ENCODE results near the gene MFAP2.

The MFAP2 gene

GRCh38 chr1:16977377-16977776 is 3.0 kb downstream of the MFAP2 start:
- Histone ChIP-seq H3K79me2 (ENCODE audit: insufficient read depth, low read depth) (no peaks in the 10 kb centered on the region), H3K4me1 (ENCODE audit: low read depth, poor library complexity, severe bottlenecking) (no peaks in the 10 kb centered on the region), H3K27ac (no peak overlapping the region), H3K27me3 (ENCODE audit: insufficient read depth, low read depth) (no peaks in the 10 kb centered on the region), H2AFZ (ENCODE audit: low read depth) (no peak overlapping the region), H3K4me2 (no peak overlapping the region), H3K36me3 (ENCODE audit: insufficient read depth) (no peaks in the 10 kb centered on the region), H3K4me3 (IDR thresholded peaks at IDR 0.05; ENCODE audit: insufficient read depth, low read depth, low read length) (no peak overlapping the region), H3K9ac (no peak overlapping the region), H4K20me1 (ENCODE audit: insufficient read depth) (no peaks in the 10 kb centered on the region)
- no peak for TF ChIP-seq CTCF (conservative IDR thresholded peaks at IDR 0.05; ENCODE audit: low read depth, low read length)

- Histone ChIP-seq H4K20me1 (ENCODE audit: insufficient read depth) (no peaks in the 10 kb centered on the region), H3K4me2 (no peak overlapping the region), H3K36me3 (ENCODE audit: insufficient read depth) (no peaks in the 10 kb centered on the region), H3K79me2 (ENCODE audit: insufficient read depth, low read depth) (no peaks in the 10 kb centered on the region), H3K9ac (no peak overlapping the region), H3K4me1 (ENCODE audit: low read depth, poor library complexity, severe bottlenecking) (no peaks in the 10 kb centered on the region), H3K27me3 (ENCODE audit: insufficient read depth, low read depth) (no peaks in the 10 kb centered on the region), H2AFZ (ENCODE audit: low read depth) (no peak overlapping the region), H3K27ac (no peak overlapping the region), H3K4me3 (IDR thresholded peaks at IDR 0.05; ENCODE audit: insufficient read depth, low read depth, low read length) (no peak overlapping the region)
- TF ChIP-seq CTCF (conservative IDR thresholded peaks at IDR 0.05; ENCODE audit: low read depth, low read length), result no peak
Measured at GRCh38 chr1:16976966-16977365, 3.5 kb downstream of the MFAP2 start.

GRCh38 chr1:16975838-16976237 is 4.6 kb downstream of the MFAP2 start:
- no peak overlapping the region for H3K4me2 ChIP-seq
- no peak overlapping the region for H3K9ac ChIP-seq
- no peak overlapping the region for H3K4me3 ChIP-seq (IDR thresholded peaks at IDR 0.05; ENCODE audit: insufficient read depth, low read depth, low read length)
- H3K36me3 ChIP-seq (ENCODE audit: insufficient read depth), result no peaks in the 10 kb centered on the region
- no peak overlapping the region for H3K27ac ChIP-seq
- no peak overlapping the region for H2AFZ ChIP-seq (ENCODE audit: low read depth)
- H4K20me1 ChIP-seq (ENCODE audit: insufficient read depth), result no peaks in the 10 kb centered on the region
- H3K27me3 ChIP-seq (ENCODE audit: insufficient read depth, low read depth), result no peaks in the 10 kb centered on the region
- H3K4me1 ChIP-seq (ENCODE audit: low read depth, poor library complexity, severe bottlenecking), result no peaks in the 10 kb centered on the region
- H3K79me2 ChIP-seq (ENCODE audit: insufficient read depth, low read depth), result no peaks in the 10 kb centered on the region
- TF ChIP-seq CTCF (conservative IDR thresholded peaks at IDR 0.05; ENCODE audit: low read depth, low read length), result no peak

GRCh38 chr1:16975211-16975610 is 5.2 kb downstream of the MFAP2 start:
- no peak for TF ChIP-seq CTCF (conservative IDR thresholded peaks at IDR 0.05; ENCODE audit: low read depth, low read length)
- H3K27ac ChIP-seq, result no peak overlapping the region
- H3K4me3 ChIP-seq (IDR thresholded peaks at IDR 0.05; ENCODE audit: insufficient read depth, low read depth, low read length), result no peak overlapping the region
- H3K9ac ChIP-seq, result no peak overlapping the region
- no peaks in the 10 kb centered on the region for H3K79me2 ChIP-seq (ENCODE audit: insufficient read depth, low read depth)
- H3K36me3 ChIP-seq (ENCODE audit: insufficient read depth), result no peaks in the 10 kb centered on the region
- H3K4me1 ChIP-seq (ENCODE audit: low read depth, poor library complexity, severe bottlenecking), result no peaks in the 10 kb centered on the region
- H4K20me1 ChIP-seq (ENCODE audit: insufficient read depth), result no peaks in the 10 kb centered on the region
- H3K4me2 ChIP-seq, result no peak overlapping the region
- no peak overlapping the region for H2AFZ ChIP-seq (ENCODE audit: low read depth)
- H3K27me3 ChIP-seq (ENCODE audit: insufficient read depth, low read depth), result no peaks in the 10 kb centered on the region

- H3K4me1 ChIP-seq (ENCODE audit: low read depth, poor library complexity, severe bottlenecking), result no peaks in the 10 kb centered on the region
- H3K27me3 ChIP-seq (ENCODE audit: insufficient read depth, low read depth), result no peaks in the 10 kb centered on the region
- no peak for TF ChIP-seq CTCF (conservative IDR thresholded peaks at IDR 0.05; ENCODE audit: low read depth, low read length)
- H2AFZ ChIP-seq (ENCODE audit: low read depth), result no peak overlapping the region
- H3K27ac ChIP-seq, result no peak overlapping the region
- H3K4me2 ChIP-seq, result no peak overlapping the region
- H4K20me1 ChIP-seq (ENCODE audit: insufficient read depth), result no peaks in the 10 kb centered on the region
- no peaks in the 10 kb centered on the region for H3K79me2 ChIP-seq (ENCODE audit: insufficient read depth, low read depth)
- H3K9ac ChIP-seq, result no peak overlapping the region
- no peak overlapping the region for H3K4me3 ChIP-seq (IDR thresholded peaks at IDR 0.05; ENCODE audit: insufficient read depth, low read depth, low read length)
- no peaks in the 10 kb centered on the region for H3K36me3 ChIP-seq (ENCODE audit: insufficient read depth)
Measured at GRCh38 chr1:16973215-16973614, 7.2 kb downstream of the MFAP2 start.
